ENCODE data around the gene TMEM266.

- TF ChIP-seq ZNF274 (IDR thresholded peaks at IDR 0.05; ENCODE audit: low read depth, low read length): no peak
- TF ChIP-seq YY1 (IDR thresholded peaks at IDR 0.05; ENCODE audit: insufficient read depth, insufficient read length): no peak
- TF ChIP-seq SUZ12 (IDR thresholded peaks at IDR 0.05; ENCODE audit: extremely low read depth, insufficient read depth, insufficient read length): no peak
These were observed 119.2 kb downstream of the TMEM266 start for GRCh38 chr15:76179023-76179422.
